NCI-H69 (cell line): ENCODE results near the gene BDNF.
"Not testable (repeated sequence)": the region's sequence is repeated elsewhere in the genome, so short reads cannot be mapped to it uniquely, and the experiment has no call there.

Source experiments
- DNase-seq: peaks from one replicate; lab custom pipeline; 2025; lab: John Stamatoyannopoulos, UW

BDNF gene

GRCh38 chr11:27665508-27666101 lies 34.6 kb downstream of the BDNF start:
- DNase-seq = not testable (repeated sequence)

- DNase-seq = no peak
Observed at GRCh38 chr11:27663326-27663725, 36.9 kb downstream of the BDNF start.

- no peak for DNase-seq
Observed at GRCh38 chr11:27660171-27660570, 40.1 kb downstream of the BDNF start.

- DNase-seq = no peak
Observed at GRCh38 chr11:27658535-27659236, 41.6 kb downstream of the BDNF start.

GRCh38 chr11:27656806-27657483 lies 43.3 kb downstream of the BDNF start:
- no peak for DNase-seq

GRCh38 chr11:27656320-27656719 lies 43.9 kb downstream of the BDNF start:
- DNase-seq = no peak

GRCh38 chr11:27653990-27654758 lies 46.1 kb downstream of the BDNF start:
- DNase-seq = no peak

- no peak for DNase-seq
Observed at GRCh38 chr11:27651711-27652110, 48.5 kb downstream of the BDNF start.

GRCh38 chr11:27650988-27651387 lies 49.3 kb downstream of the BDNF start:
- DNase-seq = no peak

GRCh38 chr11:27649800-27650199 lies 50.5 kb downstream of the BDNF start:
- DNase-seq = no peak

GRCh38 chr11:27648840-27649239 lies 51.4 kb downstream of the BDNF start:
- DNase-seq = no peak

GRCh38 chr11:27646051-27646818 lies 54.0 kb downstream of the BDNF start:
- no peak for DNase-seq

GRCh38 chr11:27642954-27643353 lies 57.3 kb downstream of the BDNF start:
- peak; percentile 24 for DNase-seq

- no peak for DNase-seq
Observed at GRCh38 chr11:27640954-27641353, 59.3 kb downstream of the BDNF start.

GRCh38 chr11:27635567-27636037 lies 64.7 kb downstream of the BDNF start:
- DNase-seq = peak; percentile 37

GRCh38 chr11:27634776-27635175 lies 65.5 kb downstream of the BDNF start:
- not testable (repeated sequence) for DNase-seq

- DNase-seq = not testable (repeated sequence)
Observed at GRCh38 chr11:27634282-27634681, 66.0 kb downstream of the BDNF start.

- DNase-seq = not testable (repeated sequence)
Observed at GRCh38 chr11:27629023-27629422, 71.2 kb downstream of the BDNF start.

- DNase-seq = no peak
Observed at GRCh38 chr11:27627979-27628378, 72.3 kb downstream of the BDNF start.

GRCh38 chr11:27626938-27627586 lies 73.2 kb downstream of the BDNF start:
- no peak for DNase-seq
